HG03521 (cell line): ENCODE results near the gene AATF.

Experiments used
- ATAC-seq: cut with Tn5 transposase; IDR thresholded peaks from one replicate; pipeline ENCODE4 v1.9.1; 2021; ENCODE audit warnings: mild to moderate bottlenecking, moderate library complexity; ENCODE audit not compliant: unreplicated experiment

Gene AATF

GRCh38 chr17:37100231-37100630, 151.5 kb downstream of the AATF start:
- no peak for ATAC-seq

DNA sequence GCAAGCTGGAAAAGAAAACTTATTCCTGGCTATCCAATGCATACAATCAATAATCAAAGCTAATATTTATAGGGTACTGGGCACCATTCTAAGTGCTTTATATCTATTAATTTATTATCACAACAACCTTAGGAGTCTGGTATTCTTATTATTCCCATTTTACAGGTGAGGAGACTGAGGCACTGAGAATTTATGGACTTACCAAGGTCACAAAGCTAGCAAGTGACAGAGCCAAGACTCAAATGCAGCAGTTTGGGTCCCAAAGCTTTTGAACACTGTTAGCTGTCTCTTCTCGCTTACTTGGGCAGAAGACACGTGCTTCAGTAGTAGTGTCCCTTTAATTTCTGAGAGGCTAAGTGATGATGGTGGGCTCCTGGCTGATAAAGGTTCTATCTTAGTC, 152.6 kb downstream of the AATF start:
- no peak for ATAC-seq

- no peak for ATAC-seq
Observed at GRCh38 chr17:37103231-37103630, 154.5 kb downstream of the AATF start.

GRCh38 chr17:37106049-37106448, 157.3 kb downstream of the AATF start:
- ATAC-seq: no peak
